Astrocyte of the cerebellum (primary cell): ENCODE data around the gene MATCAP1.

Source experiments
- DNase-seq: peaks from one replicate; pipeline ENCODE4 v3.0.0-alpha.2; 2011; ENCODE audit warnings: low read depth
- H3K4me3 ChIP-seq: 2 replicates; pipeline ENCODE4 v1.5.1; 2011; ENCODE audit warnings: mild to moderate bottlenecking, low read depth, low read length, moderate library complexity
- CTCF ChIP-seq: IDR thresholded peaks from 2 replicates; pipeline ENCODE4 v1.5.1; 2012; ENCODE audit warnings: low read length, low read depth, moderate library complexity, mild to moderate bottlenecking; ENCODE audit errors: missing control alignments
- in situ Hi-C: cut with HindIII; loops from 2 replicates; pipeline ENCODE4 v1.10.0; 2017; ENCODE audit warnings: low sequenced_read_pairs

The MATCAP1 gene

GRCh38 chr16:67150833-67151396, 32.8 kb downstream of the MATCAP1 start, which contains the start of gene B3GNT9:
Gene B3GNT9 (minus strand): TSS chr16:67150998. CDS start chr16:67150485, 513 bp downstream.
- no peak for TF ChIP-seq CTCF
- no peak for DNase-seq
- peak within 1 kb of the TSS; percentile 55 for H3K4me3 ChIP-seq
- in situ Hi-C loops: no loop called here

GRCh38 chr16:67150047-67150832, 33.5 kb downstream of the MATCAP1 start:
- TF ChIP-seq CTCF: no peak
- no peak for DNase-seq
- in situ Hi-C loops: no loop called here
- peak overlapping the region; percentile 55 for H3K4me3 ChIP-seq

- peak overlapping the region; percentile 55 for H3K4me3 ChIP-seq
- TF ChIP-seq CTCF: no peak
- in situ Hi-C loops: no loop called here
- DNase-seq: no peak
Observed at GRCh38 chr16:67149276-67150046, 34.3 kb downstream of the MATCAP1 start.

- H3K4me3 ChIP-seq: no peak overlapping the region
- in situ Hi-C loops: no loop called here
- no peak for DNase-seq
- TF ChIP-seq CTCF: no peak
Observed at GRCh38 chr16:67148656-67149275, 35.0 kb downstream of the MATCAP1 start.

GRCh38 chr16:67148221-67148620, 35.5 kb downstream of the MATCAP1 start:
- H3K4me3 ChIP-seq: no peak overlapping the region
- no peak for TF ChIP-seq CTCF
- DNase-seq: no peak
- in situ Hi-C loops: no loop called here

GRCh38 chr16:67147437-67148140, 36.2 kb downstream of the MATCAP1 start:
- no peak overlapping the region for H3K4me3 ChIP-seq
- DNase-seq: no peak
- in situ Hi-C loops: no loop called here
- TF ChIP-seq CTCF: no peak
